HFF-Myc (cell line): ENCODE results near the gene IL17A.

Experiments
- DNase-seq: peaks from one replicate; pipeline ENCODE4 v3.0.0-alpha.2; 2011; ENCODE audit warnings: low read depth; ENCODE audit errors: extremely low read depth
- H3K4me3 ChIP-seq: replicated peaks from 2 replicates; pipeline ENCODE4 v1.5.1; 2011; ENCODE audit warnings: low read depth, mild to moderate bottlenecking, control low read depth, low read length
- TF ChIP-seq, protein P1 (sequence below): IDR thresholded peaks from 2 replicates; pipeline ENCODE4 v1.5.1; 2012; ENCODE audit warnings: mild to moderate bottlenecking, low read depth, low read length, control low read depth; ENCODE audit errors: missing control alignments

The IL17A gene

GRCh38 chr6:52154381-52154780 is 31.8 kb upstream of the IL17A start:
- no peak for DNase-seq
- TF ChIP-seq, protein P1, sequence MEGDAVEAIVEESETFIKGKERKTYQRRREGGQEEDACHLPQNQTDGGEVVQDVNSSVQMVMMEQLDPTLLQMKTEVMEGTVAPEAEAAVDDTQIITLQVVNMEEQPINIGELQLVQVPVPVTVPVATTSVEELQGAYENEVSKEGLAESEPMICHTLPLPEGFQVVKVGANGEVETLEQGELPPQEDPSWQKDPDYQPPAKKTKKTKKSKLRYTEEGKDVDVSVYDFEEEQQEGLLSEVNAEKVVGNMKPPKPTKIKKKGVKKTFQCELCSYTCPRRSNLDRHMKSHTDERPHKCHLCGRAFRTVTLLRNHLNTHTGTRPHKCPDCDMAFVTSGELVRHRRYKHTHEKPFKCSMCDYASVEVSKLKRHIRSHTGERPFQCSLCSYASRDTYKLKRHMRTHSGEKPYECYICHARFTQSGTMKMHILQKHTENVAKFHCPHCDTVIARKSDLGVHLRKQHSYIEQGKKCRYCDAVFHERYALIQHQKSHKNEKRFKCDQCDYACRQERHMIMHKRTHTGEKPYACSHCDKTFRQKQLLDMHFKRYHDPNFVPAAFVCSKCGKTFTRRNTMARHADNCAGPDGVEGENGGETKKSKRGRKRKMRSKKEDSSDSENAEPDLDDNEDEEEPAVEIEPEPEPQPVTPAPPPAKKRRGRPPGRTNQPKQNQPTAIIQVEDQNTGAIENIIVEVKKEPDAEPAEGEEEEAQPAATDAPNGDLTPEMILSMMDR = no peak
- H3K4me3 ChIP-seq = no peak overlapping the region

DNA sequence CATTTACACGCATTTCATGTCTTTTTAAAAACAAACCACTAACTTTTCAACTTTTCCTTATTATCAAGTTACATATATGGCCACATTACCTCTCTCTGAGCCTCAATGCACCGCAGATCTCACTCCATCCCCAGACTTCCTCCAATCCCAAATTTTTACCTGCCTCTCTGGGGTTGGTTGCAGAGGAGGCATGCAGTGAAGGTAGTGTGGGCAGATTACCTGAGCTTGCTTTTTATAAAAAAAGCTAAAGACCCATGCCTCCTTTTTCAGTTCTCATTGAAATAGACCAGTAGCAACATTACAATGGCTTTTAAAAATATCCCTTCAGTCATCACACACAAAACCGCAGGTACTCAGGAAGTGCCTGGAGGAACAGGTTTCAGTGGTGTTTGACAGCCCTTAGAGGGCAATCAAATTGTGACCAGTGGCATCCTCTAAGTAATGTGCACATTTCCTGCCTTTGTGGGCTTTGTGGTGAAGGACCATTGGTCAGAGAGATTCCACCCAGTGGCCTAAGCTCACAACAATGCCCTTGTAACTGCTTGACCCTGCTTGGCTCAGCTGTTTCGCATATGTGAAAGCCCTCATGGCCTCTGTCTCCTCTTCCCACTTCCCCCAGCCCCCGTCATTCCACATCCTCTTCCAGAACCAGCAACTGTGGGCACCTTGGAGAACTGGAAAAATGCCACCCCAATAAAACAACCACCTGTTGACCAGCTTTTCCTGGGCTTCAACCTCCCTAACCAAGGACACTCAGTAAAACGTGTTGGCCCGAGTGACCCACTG is 30.2 kb upstream of the IL17A start:
- TF ChIP-seq, protein P1 = no peak
- peak; percentile 14 for DNase-seq
- H3K4me3 ChIP-seq = no peak overlapping the region

DNA sequence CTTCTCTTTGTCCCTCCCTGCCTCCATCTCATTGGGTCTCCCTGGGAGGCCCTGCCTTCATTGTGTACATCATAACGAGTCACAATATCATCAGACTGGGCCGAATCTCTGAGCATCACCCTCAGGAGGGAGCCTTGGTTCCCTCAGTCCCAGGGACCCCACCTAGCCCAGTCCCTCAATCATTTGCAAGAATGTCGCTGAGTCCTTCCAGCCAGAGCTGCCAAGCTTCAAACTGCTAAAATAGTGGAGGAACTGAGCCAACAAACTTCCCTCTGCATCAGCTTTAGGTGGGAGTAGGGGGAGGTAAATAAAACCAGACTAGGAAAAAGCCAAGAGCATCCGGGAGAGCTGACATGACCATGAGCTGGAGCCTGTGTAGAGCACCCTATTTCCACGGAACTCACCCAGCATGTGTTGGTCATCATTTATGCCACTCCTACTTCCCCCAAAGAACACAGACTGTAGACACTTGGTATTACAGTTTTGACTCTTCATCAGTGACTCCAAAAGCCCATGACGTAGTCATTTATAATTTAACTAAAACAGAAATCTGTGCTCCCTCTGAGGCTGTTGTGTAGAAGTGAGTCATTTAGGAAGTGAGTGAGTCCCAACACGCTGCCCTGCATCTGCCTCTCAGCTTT is 28.8 kb upstream of the IL17A start:
- DNase-seq = no peak
- H3K4me3 ChIP-seq = no peak overlapping the region
- TF ChIP-seq, protein P1 = no peak

DNA sequence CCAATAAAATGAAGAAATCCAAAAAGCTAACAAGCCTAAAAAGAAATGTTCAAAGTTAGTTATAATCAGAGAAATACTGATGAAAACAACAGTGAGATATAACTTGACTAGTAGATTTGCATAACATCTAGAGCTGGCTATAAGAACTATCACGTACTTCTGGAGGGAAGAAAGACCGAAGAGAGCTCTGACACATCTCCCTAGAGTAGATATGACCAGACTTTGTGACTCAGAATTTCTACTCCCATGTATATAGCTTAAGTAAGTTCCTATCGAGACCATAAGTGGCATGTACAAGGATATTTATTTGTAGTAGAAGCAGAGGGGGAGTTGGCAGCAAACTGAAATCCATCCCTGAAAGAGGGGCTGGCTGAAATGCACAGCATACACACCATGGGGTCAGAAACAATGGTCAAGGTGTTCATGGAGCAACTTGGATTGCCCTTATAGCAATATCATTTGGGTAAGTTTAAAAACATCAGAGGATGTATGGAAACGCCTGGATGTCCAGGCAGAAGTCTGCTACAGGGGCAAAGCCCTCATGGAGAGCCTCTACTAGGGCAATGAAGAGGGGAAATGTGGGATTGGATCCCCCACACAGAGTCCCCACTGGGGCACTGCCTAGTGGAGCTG is 25.6 kb upstream of the IL17A start:
- no peak for DNase-seq
- no peak overlapping the region for H3K4me3 ChIP-seq
- TF ChIP-seq, protein P1 = no peak

- no peak for DNase-seq
- no peak overlapping the region for H3K4me3 ChIP-seq
- TF ChIP-seq, protein P1 = no peak
Observed at GRCh38 chr6:52161689-52162438, 24.3 kb upstream of the IL17A start.
